Colonic mucosa (tissue), 4 donors: ENCODE data around the gene CD274. TPM values are rescaled to one million over a fixed set of nuclear protein-coding genes. Genes with fewer than 3 reads are reported as not detected.
"Not testable (repeated sequence)": the region's sequence is repeated elsewhere in the genome, so short reads cannot be mapped to it uniquely, and the experiment has no call there.

Experiments
- DNase-seq: peaks from one replicate; pipeline ENCODE4 v3.0.0-alpha.2; 2020
- H3K27ac ChIP-seq: fragments of 200-600 bp; one replicate; pipeline ENCODE4 v1.8.0; 2021
- H3K27me3 ChIP-seq: fragments of 200-600 bp; one replicate; pipeline ENCODE4 v1.8.0; 2021
- H3K36me3 ChIP-seq: fragments of 200-600 bp; one replicate; pipeline ENCODE4 v1.8.0; 2021
- H3K4me1 ChIP-seq: fragments of 200-600 bp; one replicate; pipeline ENCODE4 v1.8.0; 2021; ENCODE audit warnings: mild to moderate bottlenecking
- H3K4me3 ChIP-seq: fragments of 200-600 bp; one replicate; pipeline ENCODE4 v1.8.0; 2021
- H3K9ac ChIP-seq, 2 donors: one replicate each; pipeline ENCODE4 v1.7.0; 2013; ENCODE audit warnings: control low read depth in 2 of 2, low read depth in 2 of 2, low read length in 2 of 2
- H3K9me3 ChIP-seq: fragments of 200-600 bp; one replicate; pipeline ENCODE4 v1.8.0; 2021
- CTCF ChIP-seq: fragments of 200-600 bp; IDR thresholded peaks from one replicate; pipeline ENCODE4 v1.8.0; 2022; ENCODE audit warnings: antibody characterized with exemption, mild to moderate bottlenecking
- intact Hi-C: fragments of 100-400 bp; cut with DNase I; formaldehyde crosslinking; loops from one replicate; pipeline ENCODE4 v1.14.1; 2022
- total RNA-seq, 2 donors: library from RNA; stranded (reverse); fragmentation: NEBNext Ultra II Directional in 1 of 2; extraction: Animal tissue kit (Norgen Biotek cat#: 25700) in 1 of 2; gene quantifications; one replicate each; pipeline ENCODE4 v1.2.1, GENCODE V29; 2021
- donor health status: healthy.
- donor health status: DM: no; HTN: no; CAD: no.
- donor health status: DM: no; HTN: no; CAD: no.

CD274 gene
- total RNA-seq, 2 donors from 2014 or later = 1.6 to 2.0 TPM

DNA sequence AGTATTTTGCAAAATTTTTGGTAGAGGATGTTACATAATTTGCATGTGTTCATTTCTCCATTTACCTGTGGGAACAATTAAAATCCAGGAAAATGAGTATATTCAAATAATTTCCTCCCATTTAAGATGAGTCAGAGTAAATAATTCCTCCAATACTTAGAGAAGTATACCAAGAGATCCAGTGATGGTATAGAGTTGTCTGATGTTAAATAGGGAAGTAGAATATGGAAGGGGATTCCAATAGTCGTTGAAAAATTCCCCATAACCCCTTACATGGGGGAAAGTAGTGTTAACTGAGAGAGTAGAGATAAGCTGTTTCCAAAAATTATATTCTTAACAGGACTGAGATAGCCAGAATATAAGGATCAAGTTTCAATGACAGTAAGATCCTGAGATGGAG is 15.7 kb downstream of the CD274 start:
- no peak for DNase-seq
- Histone ChIP-seq H3K9me3 (no peaks in the 10 kb centered on the region), H3K4me3 (no peak overlapping the region), H3K27me3 (no peaks in the 10 kb centered on the region), H3K4me1 (no peaks in the 10 kb centered on the region), H3K9ac (no peak overlapping the region), H3K27ac (no peak overlapping the region), H3K36me3 (no peaks in the 10 kb centered on the region)
- intact Hi-C loops = no loop called here
- no peak for TF ChIP-seq CTCF

DNA sequence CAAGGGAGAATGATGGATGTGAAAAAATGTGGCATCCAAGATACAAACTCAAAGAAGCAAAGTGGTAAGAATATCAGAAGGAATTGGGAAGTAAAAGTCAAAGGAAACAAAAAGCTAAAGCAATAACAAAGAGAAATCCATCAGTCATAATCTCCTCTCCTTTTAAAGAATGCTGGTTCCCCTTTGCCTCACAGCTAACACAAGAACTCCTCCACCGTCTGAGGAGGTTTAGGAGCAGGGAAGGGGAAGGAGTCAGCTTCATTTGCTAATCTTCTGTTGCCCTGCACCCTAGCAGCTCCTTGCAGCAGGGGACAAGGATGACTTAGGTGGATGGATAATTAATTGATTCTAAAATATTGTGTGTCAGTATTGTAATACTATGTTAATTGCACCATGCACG is 16.4 kb downstream of the CD274 start:
- H3K4me3 ChIP-seq = no peak overlapping the region
- DNase-seq = no peak
- no peaks in the 10 kb centered on the region for H3K36me3 ChIP-seq
- no peak overlapping the region for H3K27ac ChIP-seq
- no peak for TF ChIP-seq CTCF
- H3K27me3 ChIP-seq = no peaks in the 10 kb centered on the region
- intact Hi-C loops = no loop called here
- H3K9me3 ChIP-seq = no peaks in the 10 kb centered on the region
- H3K9ac ChIP-seq = no peak overlapping the region
- no peaks in the 10 kb centered on the region for H3K4me1 ChIP-seq

- H3K36me3 ChIP-seq = no peaks in the 10 kb centered on the region
- no peak overlapping the region for H3K27ac ChIP-seq
- H3K4me1 ChIP-seq = no peaks in the 10 kb centered on the region
- H3K9ac ChIP-seq = no peak overlapping the region
- H3K4me3 ChIP-seq = no peak overlapping the region
- TF ChIP-seq CTCF = no peak
- no peak for DNase-seq
- intact Hi-C loops = no loop called here
- no peaks in the 10 kb centered on the region for H3K9me3 ChIP-seq
- H3K27me3 ChIP-seq = no peaks in the 10 kb centered on the region
Measured at GRCh38 chr9:5468850-5469249, 18.5 kb downstream of the CD274 start.

GRCh38 chr9:5470122-5470521 is 19.8 kb downstream of the CD274 start:
- Histone ChIP-seq H3K27ac (no peak overlapping the region), H3K36me3 (no peaks in the 10 kb centered on the region), H3K27me3 (no peaks in the 10 kb centered on the region), H3K9me3 (no peaks in the 10 kb centered on the region), H3K9ac (no peak overlapping the region), H3K4me1 (no peaks in the 10 kb centered on the region), H3K4me3 (no peak overlapping the region)
- DNase-seq = no peak
- intact Hi-C loops = no loop called here
- no peak for TF ChIP-seq CTCF

DNA sequence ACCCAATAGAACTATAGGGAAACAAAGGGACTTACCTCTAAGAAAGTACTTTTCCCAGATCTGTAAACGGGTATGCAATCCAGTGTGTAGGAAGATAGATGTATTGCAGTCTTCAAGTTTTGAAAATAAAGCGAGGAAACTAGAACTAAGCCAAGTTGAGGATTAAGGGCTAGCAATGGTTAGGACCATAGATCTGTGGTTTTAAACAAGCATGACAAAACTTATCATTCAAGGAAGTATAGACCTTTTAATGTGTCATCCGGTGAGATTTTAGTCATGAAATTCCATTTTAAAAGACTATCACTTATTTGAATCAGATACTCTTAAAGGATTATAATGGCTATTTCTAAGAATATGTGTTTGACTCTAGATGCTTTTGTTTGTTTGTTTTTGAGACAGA is 20.5 kb downstream of the CD274 start:
- intact Hi-C loops = no loop called here
- Histone ChIP-seq H3K36me3 (no peaks in the 10 kb centered on the region), H3K9ac (no peak overlapping the region), H3K27ac (no peak overlapping the region), H3K27me3 (no peaks in the 10 kb centered on the region), H3K4me3 (no peak overlapping the region), H3K9me3 (no peaks in the 10 kb centered on the region), H3K4me1 (no peaks in the 10 kb centered on the region)
- TF ChIP-seq CTCF = no peak
- DNase-seq = no peak

GRCh38 chr9:5475611-5476010 is 25.3 kb downstream of the CD274 start:
- H3K27ac ChIP-seq, H3K27me3 ChIP-seq, DNase-seq, H3K4me3 ChIP-seq, H3K4me1 ChIP-seq, H3K9me3 ChIP-seq, H3K36me3 ChIP-seq, H3K9ac ChIP-seq, intact Hi-C loops: not testable (repeated sequence)
